ACC112 (cell line): ENCODE results near the gene CIAPIN1.

ENCODE experiments used
- H2AFZ ChIP-seq: fragments of 200-600 bp; sonication (generic); one replicate; pipeline ENCODE4 v1.6.0; 2017; ENCODE audit warnings: antibody characterized with exemption, low read length; ENCODE audit not compliant: unreplicated experiment
- H3K27ac ChIP-seq: fragments of 200-600 bp; sonication (generic); 2 replicates; pipeline ENCODE4 v1.5.1; 2014; ENCODE audit warnings: low read depth, mild to moderate bottlenecking, antibody characterized with exemption, low read length, moderate library complexity
- H3K27me3 ChIP-seq: fragments of 200-600 bp; sonication (generic); 2 replicates; pipeline ENCODE4 v1.6.1; 2014; ENCODE audit warnings: mild to moderate bottlenecking, antibody characterized with exemption, low read length, moderate library complexity, mixed read lengths; ENCODE audit not compliant: insufficient read depth
- H3K36me3 ChIP-seq: fragments of 200-600 bp; sonication (generic); 2 replicates; pipeline ENCODE4 v1.6.1; 2016; ENCODE audit warnings: mild to moderate bottlenecking, antibody characterized with exemption, low read length, moderate library complexity, mixed read lengths; ENCODE audit not compliant: insufficient read depth
- H3K4me1 ChIP-seq: fragments of 200-600 bp; sonication (generic); one replicate; pipeline ENCODE4 v1.6.1; 2016; ENCODE audit warnings: low read length, mixed read lengths; ENCODE audit not compliant: insufficient read depth, unreplicated experiment, control insufficient read depth
- H3K4me3 ChIP-seq: fragments of 200-600 bp; sonication (generic); 2 replicates; pipeline ENCODE4 v1.5.1; 2014; ENCODE audit warnings: mild to moderate bottlenecking, low read depth, low read length
- H3K79me2 ChIP-seq: fragments of 200-600 bp; sonication (generic); one replicate; pipeline ENCODE4 v1.6.0; 2016; ENCODE audit warnings: low read length; ENCODE audit not compliant: control insufficient read depth, unreplicated experiment, insufficient read depth

CIAPIN1 gene

DNA sequence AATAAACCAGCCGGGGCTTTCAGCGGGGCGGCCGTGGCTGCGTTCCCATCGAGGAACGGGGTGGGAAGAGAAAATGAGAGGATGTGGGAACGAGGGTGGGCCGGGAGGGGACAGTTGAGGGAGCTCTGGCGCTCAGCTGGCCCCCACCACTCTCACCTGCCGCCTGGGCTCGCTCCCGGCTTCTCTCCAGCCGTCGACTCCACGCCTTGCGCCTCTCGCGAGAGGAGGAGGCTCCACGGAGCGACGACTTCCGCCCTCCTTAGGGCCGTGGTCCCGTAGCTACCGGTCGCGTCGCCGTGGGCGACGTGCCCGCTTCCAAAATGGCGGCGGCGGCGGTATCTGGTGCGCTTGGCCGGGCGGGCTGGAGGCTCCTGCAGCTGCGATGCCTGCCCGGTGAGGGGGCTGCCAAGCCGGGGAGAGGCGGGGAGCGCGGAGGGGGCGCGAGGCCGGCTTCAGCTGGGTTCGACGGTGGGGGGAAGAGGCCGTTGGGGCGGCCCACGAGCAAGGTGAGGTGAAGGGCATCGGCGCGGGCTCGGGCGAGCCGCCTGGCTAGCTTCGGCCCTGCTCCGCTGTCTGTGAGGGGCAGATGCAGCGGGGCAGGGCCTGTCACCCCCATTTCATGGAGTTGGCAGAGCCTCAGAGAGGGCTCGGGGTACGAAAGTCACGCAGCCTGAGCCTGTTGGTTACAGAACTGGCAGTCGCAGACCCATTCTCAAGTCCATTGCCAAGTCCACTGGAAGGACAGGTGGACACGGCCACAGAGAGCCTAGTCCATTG is at the start of gene CIAPIN1, which contains the start of gene COQ9:
CIAPIN1 (minus strand) TSS at position 200 of the 777 bp plus-strand sequence. CDS start 6,457 bp downstream, outside the sequence.
COQ9 (plus strand) TSS at position 294 of the 777 bp plus-strand sequence; CDS start at position 321, 27 bp downstream.
- H3K27ac ChIP-seq: peak within 1 kb of the TSS; percentile 50; the same call in 1 of the 2 replicates
- no peaks in the 10 kb centered on the region for H3K27me3 ChIP-seq
- H3K36me3 ChIP-seq: peaks cover 11% of the 10 kb centered on the region
- H2AFZ ChIP-seq: peak within 1 kb of the TSS; percentile 89
- H3K4me3 ChIP-seq: peak within 1 kb of the TSS; percentile 95
- H3K79me2 ChIP-seq: peaks cover 62% of the 10 kb centered on the region
- H3K4me1 ChIP-seq: peaks cover 14% of the 10 kb centered on the region

DNA sequence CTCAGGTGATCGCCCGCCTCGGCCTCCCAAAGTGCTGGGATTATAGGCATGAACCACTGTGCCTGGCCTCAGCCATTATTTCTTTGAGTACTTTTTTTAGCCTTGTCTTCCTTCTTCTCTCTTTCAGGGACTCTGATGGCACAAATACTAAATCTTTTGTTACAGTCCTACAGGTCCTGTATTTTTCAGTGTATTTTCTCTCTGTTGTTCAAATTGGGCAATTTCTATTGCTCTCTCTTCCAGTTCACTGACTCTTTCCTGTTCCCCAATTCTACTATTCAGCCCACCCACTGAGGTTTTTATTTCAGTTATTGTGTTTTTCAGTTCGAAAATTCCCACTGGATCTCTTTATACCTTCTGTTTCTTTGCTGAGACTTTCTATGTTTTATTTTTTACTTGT is 46.6 kb upstream of the CIAPIN1 start:
- Histone ChIP-seq H2AFZ (no peak overlapping the region), H3K27me3 (no peaks in the 10 kb centered on the region), H3K27ac (no peak overlapping the region), H3K79me2 (no peaks in the 10 kb centered on the region), H3K4me1 (no peaks in the 10 kb centered on the region), H3K36me3 (no peaks in the 10 kb centered on the region), H3K4me3 (no peak overlapping the region)

DNA sequence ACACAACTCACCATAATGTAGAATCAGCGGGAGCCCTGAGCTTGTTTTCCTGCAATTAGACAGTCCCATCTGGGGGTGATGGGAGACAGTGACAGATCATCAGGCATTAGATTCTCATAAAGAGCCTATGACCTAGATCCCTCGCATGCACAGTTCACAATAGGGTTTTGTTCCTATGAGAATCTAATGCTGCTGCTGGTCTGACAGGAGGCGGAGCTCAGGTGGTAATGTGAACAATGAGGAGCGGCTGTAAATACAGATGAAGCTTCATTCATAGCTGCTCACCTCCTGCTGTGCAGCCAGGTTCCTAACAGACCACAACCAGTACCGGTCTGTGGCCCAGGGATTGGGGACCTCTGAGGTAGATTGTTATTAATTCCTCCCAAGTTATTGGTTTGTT is 42.0 kb upstream of the CIAPIN1 start:
- no peak overlapping the region for H3K27ac ChIP-seq
- no peak overlapping the region for H3K4me3 ChIP-seq
- H3K4me1 ChIP-seq: peaks cover 15% of the 10 kb centered on the region
- H3K36me3 ChIP-seq: no peaks in the 10 kb centered on the region
- H2AFZ ChIP-seq: no peak overlapping the region
- no peaks in the 10 kb centered on the region for H3K27me3 ChIP-seq
- H3K79me2 ChIP-seq: no peaks in the 10 kb centered on the region

DNA sequence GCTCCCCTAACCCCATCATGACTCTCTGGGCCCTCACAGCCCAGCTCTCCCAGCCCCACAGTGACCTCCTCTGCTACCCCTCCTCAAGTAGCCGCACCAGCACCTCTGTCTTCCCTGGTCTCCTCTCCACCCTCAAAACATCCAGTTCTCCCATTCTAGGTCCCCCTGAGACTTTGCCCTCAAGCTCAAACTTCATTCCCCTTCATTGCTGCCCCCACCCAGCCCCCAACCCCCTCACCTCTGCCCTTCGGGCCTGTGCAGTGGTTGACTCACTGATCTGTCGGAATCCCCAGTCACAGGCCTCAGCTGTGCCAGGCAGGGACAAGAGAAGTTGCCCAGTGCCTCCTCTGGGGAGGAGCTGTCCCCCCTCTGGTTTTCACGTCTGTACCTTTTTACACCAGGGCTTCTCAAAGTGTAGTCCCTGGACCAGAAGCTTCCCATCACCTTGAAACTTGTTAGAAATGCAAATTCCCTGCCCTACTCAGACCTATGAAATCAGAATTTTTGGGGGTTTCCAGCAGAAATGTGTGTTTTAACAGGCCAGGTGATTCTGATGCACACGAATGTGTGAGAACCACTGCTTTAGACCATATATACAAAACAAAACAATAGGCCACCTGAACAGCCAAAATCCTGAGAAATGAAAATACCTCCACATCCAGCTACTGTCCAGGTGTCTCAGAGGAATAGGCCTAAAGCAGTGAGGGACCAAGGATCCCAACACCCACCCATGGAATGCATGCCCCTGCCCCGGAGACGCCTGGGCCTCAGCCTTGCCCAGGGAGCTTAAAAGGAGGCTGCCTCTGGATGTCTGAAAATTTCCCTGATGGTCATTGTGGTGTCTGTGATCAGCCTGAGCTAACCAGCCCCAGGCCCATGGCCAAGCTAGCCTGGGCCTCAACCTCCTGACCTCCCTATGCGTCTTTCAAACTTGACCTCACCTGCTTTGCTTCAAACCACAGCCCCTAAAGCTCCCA is 40.0 kb upstream of the CIAPIN1 start:
- Histone ChIP-seq H3K4me3 (peak overlapping the region; percentile 86), H2AFZ (peak overlapping the region; percentile 96), H3K27ac (no peak overlapping the region), H3K79me2 (no peaks in the 10 kb centered on the region), H3K27me3 (no peaks in the 10 kb centered on the region), H3K4me1 (peaks cover 15% of the 10 kb centered on the region), H3K36me3 (no peaks in the 10 kb centered on the region)

DNA sequence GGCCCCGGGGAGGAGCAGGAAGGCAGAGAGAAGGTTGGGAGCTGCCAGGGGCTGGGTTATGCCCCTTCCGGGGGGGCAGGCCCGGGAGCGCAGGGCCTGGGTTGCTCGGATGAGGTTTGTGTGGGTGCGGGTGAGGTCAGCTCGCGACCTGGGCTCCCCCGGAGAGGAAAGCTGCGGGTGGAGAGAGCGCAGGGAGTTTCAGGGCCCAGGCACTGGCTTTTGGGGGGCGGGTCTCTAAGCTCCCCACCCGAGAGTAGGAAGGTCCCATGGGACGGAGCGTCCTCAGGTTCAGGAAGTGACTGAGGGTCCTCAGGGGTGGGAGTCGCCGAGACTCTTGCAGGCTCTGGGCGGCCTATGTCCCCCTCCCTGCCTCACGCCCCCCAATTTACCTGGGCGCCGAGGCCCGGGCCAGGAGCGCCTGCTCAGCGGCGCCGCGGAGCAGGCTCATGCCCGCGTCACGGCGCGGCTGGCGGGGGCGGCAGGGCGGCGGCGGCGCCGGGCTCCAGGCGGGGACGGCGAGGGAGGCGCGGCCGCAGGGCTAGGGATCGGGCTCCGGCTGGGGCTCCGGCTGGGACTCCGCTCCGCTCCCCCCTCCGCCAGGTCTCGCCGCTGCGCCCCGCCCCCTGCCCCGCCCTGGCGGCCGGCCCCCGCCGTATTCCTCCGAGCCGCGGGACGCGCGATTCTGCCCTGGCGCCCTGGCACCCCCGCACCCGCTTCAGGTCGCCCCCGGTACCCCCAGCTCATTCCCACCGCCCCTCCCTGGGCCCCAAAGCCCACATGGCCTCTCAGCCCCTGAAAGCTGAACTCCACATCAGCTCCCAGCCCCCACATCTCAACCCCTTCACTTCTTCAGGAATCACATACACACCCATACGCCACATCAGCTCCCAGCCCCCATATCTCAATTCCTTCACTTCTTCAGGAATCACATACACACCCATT is 39.0 kb upstream of the CIAPIN1 start, which contains the start of gene DOK4:
DOK4 (minus strand) TSS at position 578 of the 942 bp plus-strand sequence. CDS start 6,986 bp downstream, outside the sequence.
- Histone ChIP-seq H3K27me3 (no peaks in the 10 kb centered on the region), H3K27ac (no peak within 1 kb of the TSS), H3K4me1 (peaks cover 15% of the 10 kb centered on the region), H2AFZ (peak within 1 kb of the TSS; percentile 96), H3K36me3 (no peaks in the 10 kb centered on the region), H3K4me3 (peak within 1 kb of the TSS; percentile 86), H3K79me2 (no peaks in the 10 kb centered on the region)

DNA sequence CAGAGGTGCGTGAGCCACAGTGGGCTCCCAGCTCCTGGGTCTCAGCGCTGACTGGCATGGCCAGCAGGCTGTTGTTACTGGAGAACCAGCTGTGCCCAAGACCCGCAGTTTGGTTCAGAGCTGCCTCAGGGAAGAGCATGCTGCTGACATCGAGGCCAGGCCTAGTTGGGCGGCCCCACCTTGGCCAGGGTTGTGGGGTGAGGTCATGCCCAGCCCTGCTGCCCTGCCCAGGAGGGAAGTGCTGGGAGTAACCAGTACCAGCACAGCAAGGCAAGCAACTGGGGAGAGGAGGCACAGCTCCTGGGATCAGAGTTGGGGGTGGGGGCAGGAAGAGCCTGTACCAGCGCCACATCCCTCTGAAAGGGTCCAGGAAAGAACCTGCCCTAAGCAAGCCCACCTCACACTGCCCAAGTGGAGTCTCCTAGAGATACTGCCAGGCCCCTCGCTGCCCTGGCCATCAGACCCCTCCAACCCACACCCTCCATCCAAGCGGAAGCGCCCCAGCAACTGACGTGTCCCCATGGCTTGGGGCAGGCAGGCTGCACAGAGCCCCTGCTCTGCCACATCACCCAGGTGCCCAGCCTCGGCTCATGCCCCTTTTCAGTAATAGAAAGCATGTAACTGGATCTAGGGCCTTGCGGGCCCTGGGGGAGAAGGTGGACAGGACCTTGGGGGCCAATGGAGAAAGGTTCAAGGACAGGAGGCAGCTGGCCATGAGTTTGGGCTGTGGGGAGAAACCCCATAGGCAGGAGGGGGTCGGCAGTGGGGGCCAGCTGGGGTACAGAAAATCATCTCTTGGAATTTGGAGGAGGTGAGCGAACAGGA is 38.1 kb upstream of the CIAPIN1 start:
- H2AFZ ChIP-seq: peak overlapping the region; percentile 80
- H3K27ac ChIP-seq: no peak overlapping the region
- H3K36me3 ChIP-seq: no peaks in the 10 kb centered on the region
- H3K4me3 ChIP-seq: peak overlapping the region; percentile 86
- no peaks in the 10 kb centered on the region for H3K79me2 ChIP-seq
- H3K4me1 ChIP-seq: peaks cover 20% of the 10 kb centered on the region
- no peaks in the 10 kb centered on the region for H3K27me3 ChIP-seq

GRCh38 chr16:57484515-57485005 is 37.4 kb upstream of the CIAPIN1 start:
- Histone ChIP-seq H2AFZ (no peak overlapping the region), H3K36me3 (no peaks in the 10 kb centered on the region), H3K4me3 (peak overlapping the region; percentile 86; the same call in 1 of the 2 replicates), H3K4me1 (peaks cover 25% of the 10 kb centered on the region), H3K79me2 (peaks cover 1% of the 10 kb centered on the region), H3K27ac (no peak overlapping the region), H3K27me3 (no peaks in the 10 kb centered on the region)

- H3K79me2 ChIP-seq: peaks cover 7% of the 10 kb centered on the region
- H2AFZ ChIP-seq: no peak overlapping the region
- H3K27ac ChIP-seq: no peak overlapping the region
- H3K4me3 ChIP-seq: no peak overlapping the region
- no peaks in the 10 kb centered on the region for H3K27me3 ChIP-seq
- H3K4me1 ChIP-seq: peaks cover 25% of the 10 kb centered on the region
- no peaks in the 10 kb centered on the region for H3K36me3 ChIP-seq
Measured at GRCh38 chr16:57483725-57484514, 36.7 kb upstream of the CIAPIN1 start.
